HepG2 (cell line): ENCODE data around the gene TALDO1. TPM values are rescaled to one million over a fixed set of nuclear protein-coding genes. Genes with fewer than 3 reads are reported as not detected.

Experiments
- ARID3A ChIP-seq: IDR thresholded peaks from 2 replicates; pipeline ENCODE4 v1.6.1; 2012; ENCODE audit warnings: low read depth, low read length, improper control_type of control experiment
- ARID4A ChIP-seq: sonication (generic); formaldehyde crosslinking; IDR thresholded peaks from 2 replicates; pipeline ENCODE4 v1.5.0; 2020; ENCODE audit warnings: mild to moderate bottlenecking, missing genetic modification reagents, borderline replicate concordance
- FOSL1 ChIP-seq: sonication (generic); formaldehyde crosslinking; IDR thresholded peaks from 2 replicates; pipeline ENCODE4 v1.9.0; 2021; ENCODE audit warnings: missing genetic modification reagents, borderline replicate concordance
- HMG20A ChIP-seq: IDR thresholded peaks from 2 replicates; pipeline ENCODE4 v1.6.1; 2016; ENCODE audit warnings: borderline replicate concordance
- KLF6 ChIP-seq: IDR thresholded peaks from 2 replicates; pipeline ENCODE4 v1.8.0; 2016; ENCODE audit warnings: missing biosample characterization, missing genetic modification reagents
- MAFF ChIP-seq: IDR thresholded peaks from 2 replicates; pipeline ENCODE4 v1.6.1; 2011; ENCODE audit warnings: low read depth, low read length, improper control_type of control experiment
- NFAT5 ChIP-seq: sonication (generic); formaldehyde crosslinking; IDR thresholded peaks from 2 replicates; pipeline ENCODE4 v1.4.0; 2020; ENCODE audit warnings: missing genetic modification reagents
- SKIL ChIP-seq: sonication (generic); formaldehyde crosslinking; IDR thresholded peaks from 2 replicates; pipeline ENCODE4 v1.8.0; 2022; ENCODE audit warnings: missing genetic modification reagents, mild to moderate bottlenecking, moderate library complexity, borderline replicate concordance
- ZFP91 ChIP-seq: sonication (generic); formaldehyde crosslinking; IDR thresholded peaks from 2 replicates; pipeline ENCODE4 v1.9.0; 2022; ENCODE audit warnings: missing genetic modification reagents, mild to moderate bottlenecking, borderline replicate concordance
- ZNF382 ChIP-seq: sonication (generic); formaldehyde crosslinking; IDR thresholded peaks from 2 replicates; pipeline ENCODE4 v1.5.0; 2020; ENCODE audit warnings: missing genetic modification reagents, mild to moderate bottlenecking, borderline replicate concordance
- ZNF652 ChIP-seq: IDR thresholded peaks from 2 replicates; pipeline ENCODE4 v1.6.1; 2016; ENCODE audit warnings: low read depth, borderline replicate concordance
- ZNF766 ChIP-seq: sonication (generic); formaldehyde crosslinking; IDR thresholded peaks from 2 replicates; pipeline ENCODE4 v1.5.0; 2020; ENCODE audit warnings: missing genetic modification reagents, borderline replicate concordance
- polyA plus RNA-seq, 8 experiments: library from polyadenylated mRNA; depleted of rRNA in 3 of 8; stranded (reverse) in 7 of 8; unstranded in 1 of 8; fragments of >200 nt; fragmentation: Illumina TruSeq in 4 of 8; extraction: Trizol in 4 of 8; gene quantifications; 2 replicates each; pipeline versions ENCODE4 v1.2.1 to v1.2.3, GENCODE V29; 2011 to 2016; ENCODE audit warnings: low read depth in 4 of 8, missing spikeins in 1 of 8, mixed read lengths in 1 of 8; ENCODE audit not compliant: insufficient read depth in 1 of 8
- total RNA-seq, 5 experiments: library from RNA; depleted of rRNA; stranded (reverse); fragments of >200 nt; fragmentation: Illumina TruSeq; extraction: Trizol; gene quantifications; 2 replicates each; pipeline ENCODE4 v1.2.3, GENCODE V29; 2016; ENCODE audit warnings: low read depth in 1 of 5

TALDO1 gene
- total and polyA plus RNA-seq, 2 of the 13 experiments (the other 11 are each of a cell fraction or from before 2014, with no cell fraction given), result 107 to 240 TPM

- TF ChIP-seq NFAT5 (CRISPR knock-in tag) (peak; percentile 44; the same call in 1 of the 2 replicates), FOSL1 (CRISPR knock-in tag) (no peak), ZFP91 (CRISPR knock-in tag) (peak; percentile 93), ARID3A (no peak), ZNF652 (CRISPR knock-in tag) (no peak), ZNF382 (CRISPR knock-in tag) (no peak), ARID4A (CRISPR knock-in tag) (peak; percentile 97), MAFF (no peak), HMG20A (CRISPR knock-in tag) (no peak), KLF6 (CRISPR knock-in tag) (peak; percentile 64), SKIL (CRISPR knock-in tag) (peak; percentile 21; the same call in 1 of the 2 replicates), ZNF766 (peak; percentile 38; the same call in 1 of the 2 replicates)
Observed at GRCh38 chr11:809287-810039, 62.2 kb downstream of the TALDO1 start, which contains the start of gene RPLP2 (continued).
